ENCODE measurements around the gene DMPK. TPM values are rescaled to one million over a fixed set of nuclear protein-coding genes. Genes with fewer than 3 reads are reported as not detected.

DMPK gene
- total and polyA plus RNA-seq, 2 experiments from 2014 or later, result 9.8 to 24.0 TPM

DNA sequence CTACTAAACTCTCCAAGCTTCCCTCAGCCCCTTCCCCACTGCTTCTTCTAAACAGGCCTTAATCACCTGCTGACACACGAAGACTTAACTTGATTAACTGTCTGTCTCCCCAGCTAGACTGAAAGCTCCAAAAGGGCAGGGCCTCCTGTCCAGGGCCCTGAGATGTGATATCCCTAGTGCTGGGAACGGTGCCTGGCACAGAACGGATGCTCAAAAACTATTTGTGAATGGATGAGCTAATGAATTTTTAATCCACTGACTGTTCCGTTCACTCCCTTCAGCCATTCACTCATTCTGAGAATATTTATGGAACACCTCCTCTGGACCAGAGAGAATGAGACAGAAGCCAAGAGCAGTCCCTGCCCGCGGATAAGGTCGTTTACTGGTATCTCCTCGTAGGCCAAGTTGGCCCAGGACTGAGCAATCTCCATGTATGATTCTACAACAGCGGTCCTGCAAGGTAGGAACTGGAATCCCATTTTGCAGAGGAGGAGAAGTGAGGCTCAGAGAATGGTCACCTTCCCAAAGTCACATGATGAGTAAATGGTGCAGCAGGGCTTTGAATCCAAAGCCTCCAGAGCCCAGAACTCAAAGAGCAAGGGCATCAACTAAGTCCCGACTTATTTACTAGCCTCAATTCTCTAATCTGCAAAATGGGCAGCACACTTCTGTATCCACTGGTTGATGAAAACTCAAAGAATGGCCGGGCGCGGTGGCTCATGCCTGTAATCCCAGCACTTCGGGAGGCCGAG is 6.9 kb upstream of the DMPK start:
- Histone ChIP-seq H3K4me3 (no peak overlapping the region), H3K79me2 (replicated peaks; ENCODE audit: insufficient read depth) (peaks cover 17% of the 10 kb centered on the region), H3K9me2 (ENCODE audit: insufficient read depth) (no peaks in the 10 kb centered on the region), H3K27me3 (ENCODE audit: insufficient read depth) (no peaks in the 10 kb centered on the region), H3F3A (replicated peaks; ENCODE audit: low read depth) (peaks cover 9% of the 10 kb centered on the region; the same call in 1 of the 2 replicates), H4K20me1 (replicated peaks; ENCODE audit: insufficient read depth) (peaks cover 18% of the 10 kb centered on the region), H2AFZ (no peak overlapping the region), H3K4me1 (ENCODE audit: insufficient read depth) (peaks cover 6% of the 10 kb centered on the region), H3K36me3 (ENCODE audit: insufficient read depth) (peaks cover 6% of the 10 kb centered on the region; the same call in 1 of the 2 replicates), H3K4me2 (no peak overlapping the region), H3K27ac (ENCODE audit: low read depth) (no peak overlapping the region)
- no peak for DNase-seq (ENCODE audit: low spot score)
- peaks cover 20% of the 10 kb centered on the region for H3K4me1 Mint-ChIP-seq
- H3K27ac Mint-ChIP-seq, result no peak overlapping the region
- peaks cover 45% of the 10 kb centered on the region for H3K36me3 Mint-ChIP-seq (ENCODE audit: low read depth)
- no peak for ATAC-seq
- no peaks in the 10 kb centered on the region; the same call in none of the 3 replicates for H3K9me3 Mint-ChIP-seq
- no peak overlapping the region; the same call in 2 of the 3 replicates for H3K4me3 Mint-ChIP-seq
- TF ChIP-seq, protein P1, sequence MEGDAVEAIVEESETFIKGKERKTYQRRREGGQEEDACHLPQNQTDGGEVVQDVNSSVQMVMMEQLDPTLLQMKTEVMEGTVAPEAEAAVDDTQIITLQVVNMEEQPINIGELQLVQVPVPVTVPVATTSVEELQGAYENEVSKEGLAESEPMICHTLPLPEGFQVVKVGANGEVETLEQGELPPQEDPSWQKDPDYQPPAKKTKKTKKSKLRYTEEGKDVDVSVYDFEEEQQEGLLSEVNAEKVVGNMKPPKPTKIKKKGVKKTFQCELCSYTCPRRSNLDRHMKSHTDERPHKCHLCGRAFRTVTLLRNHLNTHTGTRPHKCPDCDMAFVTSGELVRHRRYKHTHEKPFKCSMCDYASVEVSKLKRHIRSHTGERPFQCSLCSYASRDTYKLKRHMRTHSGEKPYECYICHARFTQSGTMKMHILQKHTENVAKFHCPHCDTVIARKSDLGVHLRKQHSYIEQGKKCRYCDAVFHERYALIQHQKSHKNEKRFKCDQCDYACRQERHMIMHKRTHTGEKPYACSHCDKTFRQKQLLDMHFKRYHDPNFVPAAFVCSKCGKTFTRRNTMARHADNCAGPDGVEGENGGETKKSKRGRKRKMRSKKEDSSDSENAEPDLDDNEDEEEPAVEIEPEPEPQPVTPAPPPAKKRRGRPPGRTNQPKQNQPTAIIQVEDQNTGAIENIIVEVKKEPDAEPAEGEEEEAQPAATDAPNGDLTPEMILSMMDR (conservative IDR thresholded peaks at IDR 0.05; ENCODE audit: low read depth in 2 of 2), result no peak
- TF ChIP-seq EZH2 (IDR thresholded peaks at IDR 0.05; ENCODE audit: low read depth, unreplicated experiment) (no peak), ZNF331 (CRISPR knock-in tag; IDR thresholded peaks at IDR 0.05; ENCODE audit: low read depth) (no peak), STAT1 (IDR thresholded peaks at IDR 0.05; ENCODE audit: unreplicated experiment) (no peak)
- TF ChIP-seq, protein P2, sequence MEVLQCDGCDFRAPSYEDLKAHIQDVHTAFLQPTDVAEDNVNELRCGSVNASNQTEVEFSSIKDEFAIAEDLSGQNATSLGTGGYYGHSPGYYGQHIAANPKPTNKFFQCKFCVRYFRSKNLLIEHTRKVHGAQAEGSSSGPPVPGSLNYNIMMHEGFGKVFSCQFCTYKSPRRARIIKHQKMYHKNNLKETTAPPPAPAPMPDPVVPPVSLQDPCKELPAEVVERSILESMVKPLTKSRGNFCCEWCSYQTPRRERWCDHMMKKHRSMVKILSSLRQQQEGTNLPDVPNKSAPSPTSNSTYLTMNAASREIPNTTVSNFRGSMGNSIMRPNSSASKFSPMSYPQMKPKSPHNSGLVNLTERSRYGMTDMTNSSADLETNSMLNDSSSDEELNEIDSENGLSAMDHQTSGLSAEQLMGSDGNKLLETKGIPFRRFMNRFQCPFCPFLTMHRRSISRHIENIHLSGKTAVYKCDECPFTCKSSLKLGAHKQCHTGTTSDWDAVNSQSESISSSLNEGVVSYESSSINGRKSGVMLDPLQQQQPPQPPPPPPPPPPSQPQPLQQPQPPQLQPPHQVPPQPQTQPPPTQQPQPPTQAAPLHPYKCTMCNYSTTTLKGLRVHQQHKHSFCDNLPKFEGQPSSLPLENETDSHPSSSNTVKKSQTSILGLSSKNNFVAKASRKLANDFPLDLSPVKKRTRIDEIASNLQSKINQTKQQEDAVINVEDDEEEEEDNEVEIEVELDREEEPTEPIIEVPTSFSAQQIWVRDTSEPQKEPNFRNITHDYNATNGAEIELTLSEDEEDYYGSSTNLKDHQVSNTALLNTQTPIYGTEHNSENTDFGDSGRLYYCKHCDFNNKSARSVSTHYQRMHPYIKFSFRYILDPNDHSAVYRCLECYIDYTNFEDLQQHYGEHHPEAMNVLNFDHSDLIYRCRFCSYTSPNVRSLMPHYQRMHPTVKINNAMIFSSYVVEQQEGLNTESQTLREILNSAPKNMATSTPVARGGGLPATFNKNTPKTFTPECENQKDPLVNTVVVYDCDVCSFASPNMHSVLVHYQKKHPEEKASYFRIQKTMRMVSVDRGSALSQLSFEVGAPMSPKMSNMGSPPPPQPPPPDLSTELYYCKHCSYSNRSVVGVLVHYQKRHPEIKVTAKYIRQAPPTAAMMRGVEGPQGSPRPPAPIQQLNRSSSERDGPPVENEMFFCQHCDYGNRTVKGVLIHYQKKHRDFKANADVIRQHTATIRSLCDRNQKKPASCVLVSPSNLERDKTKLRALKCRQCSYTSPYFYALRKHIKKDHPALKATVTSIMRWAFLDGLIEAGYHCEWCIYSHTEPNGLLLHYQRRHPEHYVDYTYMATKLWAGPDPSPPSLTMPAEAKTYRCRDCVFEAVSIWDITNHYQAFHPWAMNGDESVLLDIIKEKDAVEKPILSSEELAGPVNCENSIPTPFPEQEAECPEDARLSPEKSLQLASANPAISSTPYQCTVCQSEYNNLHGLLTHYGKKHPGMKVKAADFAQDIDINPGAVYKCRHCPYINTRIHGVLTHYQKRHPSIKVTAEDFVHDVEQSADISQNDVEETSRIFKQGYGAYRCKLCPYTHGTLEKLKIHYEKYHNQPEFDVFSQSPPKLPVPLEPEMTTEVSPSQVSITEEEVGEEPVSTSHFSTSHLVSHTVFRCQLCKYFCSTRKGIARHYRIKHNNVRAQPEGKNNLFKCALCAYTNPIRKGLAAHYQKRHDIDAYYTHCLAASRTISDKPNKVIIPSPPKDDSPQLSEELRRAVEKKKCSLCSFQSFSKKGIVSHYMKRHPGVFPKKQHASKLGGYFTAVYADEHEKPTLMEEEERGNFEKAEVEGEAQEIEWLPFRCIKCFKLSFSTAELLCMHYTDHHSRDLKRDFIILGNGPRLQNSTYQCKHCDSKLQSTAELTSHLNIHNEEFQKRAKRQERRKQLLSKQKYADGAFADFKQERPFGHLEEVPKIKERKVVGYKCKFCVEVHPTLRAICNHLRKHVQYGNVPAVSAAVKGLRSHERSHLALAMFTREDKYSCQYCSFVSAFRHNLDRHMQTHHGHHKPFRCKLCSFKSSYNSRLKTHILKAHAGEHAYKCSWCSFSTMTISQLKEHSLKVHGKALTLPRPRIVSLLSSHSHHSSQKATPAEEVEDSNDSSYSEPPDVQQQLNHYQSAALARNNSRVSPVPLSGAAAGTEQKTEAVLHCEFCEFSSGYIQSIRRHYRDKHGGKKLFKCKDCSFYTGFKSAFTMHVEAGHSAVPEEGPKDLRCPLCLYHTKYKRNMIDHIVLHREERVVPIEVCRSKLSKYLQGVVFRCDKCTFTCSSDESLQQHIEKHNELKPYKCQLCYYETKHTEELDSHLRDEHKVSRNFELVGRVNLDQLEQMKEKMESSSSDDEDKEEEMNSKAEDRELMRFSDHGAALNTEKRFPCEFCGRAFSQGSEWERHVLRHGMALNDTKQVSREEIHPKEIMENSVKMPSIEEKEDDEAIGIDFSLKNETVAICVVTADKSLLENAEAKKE (CRISPR knock-in tag; IDR thresholded peaks at IDR 0.05), result no peak
- peaks cover 8% of the 10 kb centered on the region for H3K27me3 Mint-ChIP-seq (ENCODE audit: insufficient read depth, low read depth, poor library complexity)

Data from GM23338 (cell line).